HEK293 (cell line): ENCODE measurements around the gene OR52R1.

ENCODE experiments used
- PATZ1 ChIP-seq: fragments of 450-650 bp; formaldehyde crosslinking; IDR thresholded peaks from 2 replicates; pipeline ENCODE4 v1.5.1; 2016; ENCODE audit warnings: missing biosample characterization, missing genetic modification characterization
- REST ChIP-seq: fragments of 450-650 bp; formaldehyde crosslinking; IDR thresholded peaks from 2 replicates; pipeline ENCODE4 v1.5.1; 2016; ENCODE audit warnings: missing biosample characterization, missing genetic modification characterization
- YY2 ChIP-seq: fragments of 450-650 bp; formaldehyde crosslinking; IDR thresholded peaks from 2 replicates; pipeline ENCODE4 v1.5.1; 2016; ENCODE audit warnings: missing biosample characterization, missing genetic modification characterization
- ZBTB7A ChIP-seq: fragments of 450-650 bp; formaldehyde crosslinking; IDR thresholded peaks from 2 replicates; pipeline ENCODE4 v1.5.1; 2016; ENCODE audit warnings: low read depth, missing biosample characterization, missing genetic modification characterization
- ZNF114 ChIP-seq: fragments of 450-650 bp; formaldehyde crosslinking; IDR thresholded peaks from 2 replicates; pipeline ENCODE4 v1.5.0; 2017; ENCODE audit warnings: missing biosample characterization, missing genetic modification characterization
- ZNF266 ChIP-seq: fragments of 450-650 bp; formaldehyde crosslinking; IDR thresholded peaks from 2 replicates; pipeline ENCODE4 v1.5.1; 2016; ENCODE audit warnings: missing biosample characterization, missing genetic modification characterization, low read depth
- ZNF416 ChIP-seq: fragments of 450-650 bp; formaldehyde crosslinking; IDR thresholded peaks from 2 replicates; pipeline ENCODE4 v1.5.1; 2016; ENCODE audit warnings: missing biosample characterization, missing genetic modification characterization
- ZNF561 ChIP-seq: fragments of 450-650 bp; IDR thresholded peaks from 2 replicates; pipeline ENCODE4 v1.5.1; 2018; ENCODE audit warnings: missing biosample characterization, missing genetic modification characterization, borderline replicate concordance
- ZNF610 ChIP-seq: fragments of 450-650 bp; formaldehyde crosslinking; IDR thresholded peaks from 2 replicates; pipeline ENCODE4 v1.5.1; 2016; ENCODE audit warnings: missing biosample characterization, missing genetic modification characterization, borderline replicate concordance
- ZNF658 ChIP-seq: fragments of 450-650 bp; formaldehyde crosslinking; IDR thresholded peaks from 2 replicates; pipeline ENCODE4; 2016; ENCODE audit warnings: missing biosample characterization, missing genetic modification characterization
- ZNF791 ChIP-seq: fragments of 450-650 bp; formaldehyde crosslinking; IDR thresholded peaks from 2 replicates; pipeline ENCODE4 v1.5.1; 2016; ENCODE audit warnings: missing biosample characterization, missing genetic modification characterization
- ZSCAN5A ChIP-seq: fragments of 450-650 bp; formaldehyde crosslinking; IDR thresholded peaks from 2 replicates; pipeline ENCODE4 v1.5.1; 2016; ENCODE audit warnings: missing biosample characterization, missing genetic modification characterization
- TF ChIP-seq, protein P1 (sequence below): fragments of 450-650 bp; formaldehyde crosslinking; IDR thresholded peaks from 2 replicates; pipeline ENCODE4 v1.5.1; 2016; ENCODE audit warnings: missing biosample characterization, missing genetic modification characterization
- TF ChIP-seq, protein P2 (sequence below): fragments of 450-650 bp; formaldehyde crosslinking; IDR thresholded peaks from 2 replicates; pipeline ENCODE4 v1.5.1; 2016; ENCODE audit warnings: missing biosample characterization, missing genetic modification characterization

GRCh38 chr11:4782454-4782853 is 21.7 kb downstream of the OR52R1 start:
- TF ChIP-seq, protein P1, sequence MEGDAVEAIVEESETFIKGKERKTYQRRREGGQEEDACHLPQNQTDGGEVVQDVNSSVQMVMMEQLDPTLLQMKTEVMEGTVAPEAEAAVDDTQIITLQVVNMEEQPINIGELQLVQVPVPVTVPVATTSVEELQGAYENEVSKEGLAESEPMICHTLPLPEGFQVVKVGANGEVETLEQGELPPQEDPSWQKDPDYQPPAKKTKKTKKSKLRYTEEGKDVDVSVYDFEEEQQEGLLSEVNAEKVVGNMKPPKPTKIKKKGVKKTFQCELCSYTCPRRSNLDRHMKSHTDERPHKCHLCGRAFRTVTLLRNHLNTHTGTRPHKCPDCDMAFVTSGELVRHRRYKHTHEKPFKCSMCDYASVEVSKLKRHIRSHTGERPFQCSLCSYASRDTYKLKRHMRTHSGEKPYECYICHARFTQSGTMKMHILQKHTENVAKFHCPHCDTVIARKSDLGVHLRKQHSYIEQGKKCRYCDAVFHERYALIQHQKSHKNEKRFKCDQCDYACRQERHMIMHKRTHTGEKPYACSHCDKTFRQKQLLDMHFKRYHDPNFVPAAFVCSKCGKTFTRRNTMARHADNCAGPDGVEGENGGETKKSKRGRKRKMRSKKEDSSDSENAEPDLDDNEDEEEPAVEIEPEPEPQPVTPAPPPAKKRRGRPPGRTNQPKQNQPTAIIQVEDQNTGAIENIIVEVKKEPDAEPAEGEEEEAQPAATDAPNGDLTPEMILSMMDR: no peak
- TF ChIP-seq ZNF610 (tag by site-specific recombination) (no peak), REST (tag by site-specific recombination) (no peak), ZNF561 (tag by site-specific recombination) (no peak), ZBTB7A (tag by site-specific recombination) (no peak), ZNF658 (tag by site-specific recombination) (no peak), YY2 (tag by site-specific recombination) (no peak), ZNF266 (tag by site-specific recombination) (no peak), ZNF416 (tag by site-specific recombination) (no peak), ZNF791 (no peak), ZSCAN5A (tag by site-specific recombination) (no peak), ZNF114 (no peak), PATZ1 (tag by site-specific recombination) (no peak)
- TF ChIP-seq, protein P2, sequence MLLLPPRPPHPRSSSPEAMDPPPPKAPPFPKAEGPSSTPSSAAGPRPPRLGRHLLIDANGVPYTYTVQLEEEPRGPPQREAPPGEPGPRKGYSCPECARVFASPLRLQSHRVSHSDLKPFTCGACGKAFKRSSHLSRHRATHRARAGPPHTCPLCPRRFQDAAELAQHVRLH: no peak
